Stimulated activated CD8-positive, alpha-beta memory T cell treated with anti-CD3 and anti-CD28 coated beads, Interleukin-12 subunit alpha, Interleukin-12 subunit beta, amount 100 ng/mL, for 24 hours (primary cell): Measurements from ENCODE around the gene RAPGEF1.

Experiments used
- DNase-seq: peaks from one replicate; pipeline ENCODE4 v3.0.0-alpha.2; 2020; ENCODE audit errors: extremely low read depth

RAPGEF1 gene

DNA sequence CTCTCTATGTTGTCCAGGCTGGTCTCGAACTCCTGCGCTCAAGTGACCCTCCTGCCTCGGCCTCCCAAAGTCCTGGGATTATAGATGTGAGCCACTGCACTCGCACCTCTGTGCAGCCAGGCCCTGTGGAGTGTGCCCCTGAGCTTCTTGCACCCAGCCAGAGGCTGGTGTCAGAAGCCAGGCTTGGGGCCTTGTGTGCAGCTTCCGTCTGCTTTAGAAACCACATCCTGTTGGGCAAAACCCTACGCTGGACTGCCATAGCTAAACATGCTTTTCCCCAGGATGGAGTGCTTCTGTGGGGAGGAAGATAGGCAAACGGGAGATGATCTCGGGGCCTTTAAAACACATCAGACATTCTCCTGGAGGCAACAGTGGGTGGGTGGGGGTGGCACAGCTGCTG is 154.5 kb downstream of the RAPGEF1 start:
- DNase-seq = no peak

DNA sequence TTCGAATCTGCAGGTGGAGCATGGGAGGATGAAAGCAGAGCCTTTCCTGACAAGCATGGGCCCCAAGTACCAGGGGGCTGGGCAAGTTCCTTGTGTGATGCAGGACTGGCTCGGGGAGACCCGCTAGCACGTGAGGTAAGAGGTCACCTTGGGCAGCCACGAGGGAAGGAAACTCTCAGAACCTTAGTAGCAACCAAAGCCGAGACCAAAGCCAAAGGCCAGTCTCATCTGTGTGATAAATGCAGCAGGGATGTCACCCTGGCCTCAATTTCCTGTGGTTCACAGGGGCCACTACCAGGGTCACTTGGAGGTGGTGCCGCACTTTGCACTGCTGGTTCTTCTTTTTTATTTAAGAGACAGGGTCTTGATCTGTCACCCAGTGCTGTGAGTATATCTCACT is 155.0 kb downstream of the RAPGEF1 start:
- no peak for DNase-seq

DNA sequence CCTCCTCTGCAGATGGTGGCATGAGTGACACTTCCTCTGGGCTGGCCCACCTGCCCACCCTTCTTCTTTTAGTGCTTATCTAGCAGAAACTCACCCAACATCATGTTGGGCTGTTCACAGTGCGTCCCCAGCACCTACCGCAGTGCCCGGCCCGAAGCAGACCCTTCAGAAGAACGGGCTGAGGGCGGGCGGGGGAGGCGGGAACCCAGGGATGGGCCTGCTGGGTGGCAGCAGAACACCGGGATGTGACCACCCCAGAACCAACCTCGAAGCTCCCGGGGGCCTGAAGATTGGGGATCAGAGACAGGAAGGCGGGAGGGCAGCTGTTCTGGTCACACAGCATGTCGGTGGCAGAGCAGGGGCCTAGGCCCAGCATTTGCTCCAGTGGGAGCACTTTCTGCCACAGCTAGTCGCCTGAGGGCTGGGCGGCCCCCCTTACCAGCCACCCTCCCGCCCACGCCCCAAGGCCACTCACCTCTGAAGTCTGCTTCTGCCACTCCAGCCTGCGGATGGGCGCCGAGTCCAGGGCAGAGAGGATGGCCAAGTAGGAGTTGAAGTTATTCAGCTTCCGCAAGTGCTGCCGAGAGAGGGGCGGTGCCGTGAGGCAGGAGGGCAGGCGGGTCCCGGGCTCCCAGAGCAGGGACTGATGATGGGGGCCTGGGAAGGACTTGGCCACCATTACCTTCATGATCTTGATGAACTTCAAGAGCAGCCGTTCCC is 155.9 kb downstream of the RAPGEF1 start:
- no peak for DNase-seq

DNA sequence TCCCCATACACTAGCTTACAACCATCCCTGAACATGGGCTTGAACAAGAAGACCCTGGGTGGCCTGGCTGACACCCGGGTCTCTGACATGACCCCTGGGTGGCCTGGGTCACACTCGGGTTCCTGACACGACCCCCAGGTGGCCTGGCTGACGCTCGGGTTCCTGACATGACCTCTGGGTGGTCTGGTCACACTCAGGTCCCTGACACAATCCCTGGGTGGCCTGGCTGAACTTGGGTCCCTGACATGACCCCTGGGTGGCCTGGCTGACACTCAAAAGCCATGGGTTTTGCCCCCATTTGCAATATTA is 156.6 kb downstream of the RAPGEF1 start:
- no peak for DNase-seq

DNA sequence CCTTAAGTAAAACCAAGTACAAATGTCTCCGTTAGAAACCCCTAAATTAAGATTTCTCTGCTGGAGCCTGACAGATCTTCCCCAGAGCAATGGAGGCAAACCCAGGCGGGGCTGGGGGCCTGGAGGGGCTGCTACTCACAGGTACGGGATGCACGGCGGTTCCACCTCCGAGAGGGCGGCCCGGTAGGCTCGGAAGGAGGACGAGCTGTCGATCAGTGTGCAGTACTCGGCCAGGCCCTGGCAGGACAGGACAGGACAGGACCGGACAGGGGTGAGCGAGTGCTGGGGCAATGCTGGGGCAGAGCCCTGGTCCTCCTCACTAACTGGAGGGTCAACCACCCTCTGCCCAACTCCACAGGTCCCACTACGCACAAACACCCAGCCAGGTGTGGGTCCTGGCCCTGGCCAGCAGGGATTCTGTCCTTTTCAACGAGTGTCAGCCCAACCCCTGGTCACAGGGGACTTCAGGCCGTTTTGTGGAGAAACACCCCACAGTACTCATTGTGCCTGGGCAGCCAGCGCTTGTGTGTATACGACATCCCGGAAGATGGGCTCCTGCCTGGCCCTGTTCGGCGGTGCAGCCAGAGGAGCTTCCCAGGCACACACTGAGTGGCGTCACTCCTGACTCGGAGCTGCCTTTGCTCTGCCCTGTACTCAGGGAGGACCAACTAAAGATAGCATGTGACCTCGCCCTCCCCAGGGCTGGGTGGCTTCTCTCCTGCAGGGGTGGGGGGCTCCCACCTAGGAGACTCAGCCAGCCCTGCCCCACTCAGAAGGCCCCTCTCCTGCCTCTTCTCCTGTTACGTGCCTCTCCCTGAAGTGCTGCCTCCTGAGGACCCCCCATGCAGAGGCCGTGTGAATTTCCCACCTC is 157.2 kb downstream of the RAPGEF1 start:
- no peak for DNase-seq

DNA sequence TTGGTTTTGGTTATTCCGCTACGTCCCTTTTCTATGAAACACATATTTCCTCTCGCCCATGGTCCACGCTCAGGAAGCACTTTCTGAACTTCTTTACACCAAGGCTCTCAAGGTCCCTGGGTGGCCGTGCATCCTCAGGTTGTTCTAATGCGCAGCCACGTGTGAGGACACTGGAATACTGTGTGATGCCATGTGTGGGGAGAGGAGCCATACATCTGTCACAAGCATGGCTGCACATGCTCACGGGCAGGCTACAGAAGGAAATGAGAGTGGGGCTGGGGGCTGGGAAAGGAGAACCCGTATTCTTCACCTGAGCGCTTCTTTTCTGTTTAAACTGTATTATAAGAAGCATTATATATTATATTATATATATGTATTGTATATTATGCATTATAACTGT is 157.8 kb downstream of the RAPGEF1 start:
- no peak for DNase-seq

DNA sequence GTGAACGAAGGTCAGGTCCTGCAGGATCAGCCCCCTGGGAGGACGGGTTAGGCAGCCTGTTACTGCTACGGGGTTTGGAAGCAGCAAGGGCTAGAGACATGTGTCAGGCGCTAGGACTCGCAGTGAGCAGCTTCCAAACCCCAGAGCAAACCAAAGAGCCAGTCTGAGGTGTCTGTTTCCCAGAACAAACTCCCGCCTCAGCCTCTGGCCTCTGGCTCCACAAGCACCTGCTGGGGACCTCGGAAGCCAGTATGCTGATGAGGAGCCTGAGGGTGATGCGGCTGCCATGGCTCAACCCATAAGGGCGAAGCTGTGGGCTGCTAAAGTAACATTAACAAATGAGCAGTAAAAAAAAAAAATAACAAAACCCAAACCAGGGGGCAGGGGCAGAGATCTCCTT is 159.5 kb downstream of the RAPGEF1 start:
- DNase-seq = no peak

DNA sequence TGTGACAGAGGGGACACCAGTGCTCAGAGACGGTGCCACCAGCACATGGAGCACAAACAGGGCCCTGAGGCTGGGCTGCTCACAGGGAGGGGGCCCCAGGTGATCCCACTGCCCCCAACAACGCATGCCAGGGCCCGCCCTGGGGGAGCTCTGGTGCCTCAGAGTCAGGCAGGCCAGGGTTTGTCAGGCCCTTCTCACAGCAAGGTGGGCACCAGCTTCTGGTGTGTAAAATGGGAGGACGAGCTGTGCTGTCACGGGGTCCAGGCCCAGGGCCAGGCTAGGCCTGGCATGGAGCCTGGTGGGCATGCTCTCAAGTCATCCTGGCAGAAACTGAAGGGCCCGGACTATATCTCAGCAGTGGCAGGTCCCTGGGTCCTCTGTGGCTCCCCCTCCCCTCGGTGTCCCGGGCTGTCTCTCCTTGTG is 160.1 kb downstream of the RAPGEF1 start:
- DNase-seq = no peak

DNA sequence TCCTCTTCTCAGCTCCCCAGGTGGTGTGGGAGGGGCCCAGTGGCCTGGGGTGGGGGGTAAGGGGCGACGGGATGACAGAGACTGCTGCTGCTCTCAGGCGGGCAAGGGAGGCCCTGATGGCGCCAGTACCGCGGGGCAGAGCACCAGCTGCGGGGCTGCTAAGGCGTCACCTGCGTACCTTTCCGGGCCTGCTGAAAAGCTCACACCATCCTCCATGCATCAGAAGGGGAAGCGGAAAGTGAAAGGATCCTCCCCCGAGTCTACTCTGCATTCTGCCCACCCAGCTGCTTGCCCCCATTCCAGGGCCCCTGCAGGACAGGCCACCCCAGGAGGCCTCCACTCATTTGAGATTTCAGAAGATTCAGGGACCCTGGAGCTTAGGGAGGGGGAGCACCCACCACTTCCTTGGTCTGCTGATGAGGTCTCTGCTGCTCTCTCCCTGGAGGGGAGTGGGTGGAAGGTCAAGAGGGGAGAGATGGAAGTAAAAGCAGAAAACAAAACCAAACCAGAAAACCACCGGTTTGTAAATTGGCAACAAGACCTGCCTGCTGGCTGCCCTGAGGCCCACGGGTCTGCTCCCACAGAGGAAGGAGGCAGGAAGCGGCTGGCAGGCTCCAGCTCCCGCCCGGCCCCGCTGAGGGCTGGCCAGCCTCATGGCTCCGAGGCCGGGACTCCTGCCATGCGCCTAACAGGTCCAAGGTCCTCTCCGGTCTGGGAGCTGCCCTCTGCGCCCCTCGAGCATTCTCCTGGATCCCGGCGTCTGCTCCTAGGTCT is 161.0 kb downstream of the RAPGEF1 start:
- DNase-seq = no peak

DNA sequence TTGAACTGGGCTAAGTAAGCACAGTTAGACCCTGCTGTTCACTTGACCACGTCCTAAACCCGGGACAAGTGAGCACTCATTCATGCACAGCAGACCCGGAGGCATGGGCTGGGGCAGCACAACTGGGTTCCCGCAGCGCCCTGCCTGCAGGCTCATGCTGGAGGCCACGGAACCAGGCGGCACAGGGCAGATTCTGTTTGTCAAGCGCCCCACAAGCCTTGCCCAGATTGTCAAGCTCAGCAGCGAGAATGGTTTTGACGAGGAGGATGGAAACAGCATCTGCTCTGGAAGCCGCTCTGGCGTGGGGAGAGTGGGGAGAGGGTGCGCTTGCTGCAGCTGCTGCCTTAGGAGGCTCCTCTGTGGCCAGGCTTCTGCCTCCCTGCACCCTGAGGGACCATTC is 161.9 kb downstream of the RAPGEF1 start:
- no peak for DNase-seq

DNA sequence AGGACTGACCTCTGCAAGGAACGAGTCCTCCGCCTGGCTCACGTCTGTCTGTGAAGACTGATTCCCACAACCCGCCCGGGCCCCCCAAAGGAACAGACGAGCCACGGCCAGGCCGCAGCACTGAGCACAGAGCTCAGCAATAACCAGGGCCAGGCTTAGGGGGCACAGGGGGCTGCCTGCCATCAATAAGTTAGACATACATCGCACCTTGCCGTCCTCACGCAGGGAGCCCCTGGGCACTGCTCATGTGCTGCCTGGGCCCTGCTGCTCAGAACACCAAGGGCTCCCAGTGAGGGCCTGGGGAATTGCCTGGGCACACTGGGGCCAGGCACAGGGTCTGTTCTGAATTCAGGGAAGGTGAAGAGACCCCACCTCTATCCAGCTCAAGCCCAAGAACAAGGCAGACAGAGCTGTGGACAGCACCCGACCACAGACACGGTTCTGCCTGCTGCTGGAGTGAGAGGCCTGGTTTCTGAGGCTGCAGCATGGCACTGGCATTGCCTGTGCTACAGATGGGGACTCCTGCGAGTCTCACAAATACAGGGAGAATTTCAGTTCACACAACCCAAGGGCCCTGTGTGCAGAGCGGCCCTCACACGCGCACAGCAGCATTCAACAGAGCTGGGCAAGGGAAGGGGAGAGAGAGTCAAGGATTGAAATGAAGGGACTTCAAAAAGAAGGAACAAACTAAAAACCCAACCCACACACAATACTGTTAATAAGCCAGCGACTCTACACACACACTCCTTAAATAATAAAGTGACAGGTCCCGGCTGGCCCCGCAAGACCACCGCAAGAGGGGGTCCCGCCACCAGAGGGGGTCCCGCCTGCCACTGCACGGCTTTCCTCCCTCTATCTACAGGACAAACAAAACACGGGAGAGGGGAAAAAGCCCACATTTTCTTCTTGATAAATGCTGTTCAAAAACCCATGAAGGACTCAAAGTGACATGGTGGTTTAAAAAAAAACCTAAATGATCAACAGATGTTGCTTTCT is 162.6 kb downstream of the RAPGEF1 start:
- DNase-seq = no peak

DNA sequence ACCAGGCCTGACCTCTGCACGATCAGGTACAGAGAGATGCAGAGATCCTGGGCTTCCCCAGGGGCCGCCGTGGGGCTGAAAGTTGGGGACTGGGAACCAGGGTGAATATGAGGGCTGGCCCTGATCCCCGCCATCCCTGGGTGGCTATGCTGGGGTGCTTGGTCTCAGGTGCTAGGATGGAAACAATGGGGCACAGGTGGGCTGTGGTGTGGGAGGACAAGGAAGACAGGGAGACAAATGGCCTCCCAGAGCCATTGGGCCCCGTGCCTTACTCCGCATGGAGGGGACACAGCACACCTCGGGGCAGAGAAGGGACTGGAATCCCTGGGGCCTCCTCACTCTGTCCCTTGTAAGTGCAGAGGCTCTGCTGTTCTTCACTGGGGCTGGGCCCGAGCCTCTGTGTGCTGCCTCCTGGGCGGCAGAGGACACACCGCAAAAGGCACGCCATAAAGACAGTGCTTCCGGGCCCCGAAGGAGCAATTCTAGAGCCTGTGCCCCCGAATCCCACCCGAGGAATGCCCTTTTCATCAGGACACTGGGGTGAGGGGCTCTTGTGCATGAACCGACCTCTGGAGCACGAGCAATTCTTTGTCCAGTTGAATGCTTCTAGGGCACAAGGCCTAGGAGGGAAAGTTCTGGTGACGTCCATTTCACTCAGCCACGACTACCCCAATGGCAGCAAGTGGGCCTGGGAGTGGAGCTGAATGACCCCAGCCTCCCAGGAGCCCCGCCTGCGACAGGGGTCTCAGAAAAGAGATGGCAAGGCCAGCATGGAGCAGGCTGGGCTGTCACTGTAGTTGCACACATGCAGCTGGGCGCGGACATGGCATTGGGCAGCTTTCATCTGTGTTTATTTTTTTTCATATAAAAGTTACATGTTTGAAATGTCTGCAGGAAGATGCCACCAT is 163.7 kb downstream of the RAPGEF1 start:
- no peak for DNase-seq

DNA sequence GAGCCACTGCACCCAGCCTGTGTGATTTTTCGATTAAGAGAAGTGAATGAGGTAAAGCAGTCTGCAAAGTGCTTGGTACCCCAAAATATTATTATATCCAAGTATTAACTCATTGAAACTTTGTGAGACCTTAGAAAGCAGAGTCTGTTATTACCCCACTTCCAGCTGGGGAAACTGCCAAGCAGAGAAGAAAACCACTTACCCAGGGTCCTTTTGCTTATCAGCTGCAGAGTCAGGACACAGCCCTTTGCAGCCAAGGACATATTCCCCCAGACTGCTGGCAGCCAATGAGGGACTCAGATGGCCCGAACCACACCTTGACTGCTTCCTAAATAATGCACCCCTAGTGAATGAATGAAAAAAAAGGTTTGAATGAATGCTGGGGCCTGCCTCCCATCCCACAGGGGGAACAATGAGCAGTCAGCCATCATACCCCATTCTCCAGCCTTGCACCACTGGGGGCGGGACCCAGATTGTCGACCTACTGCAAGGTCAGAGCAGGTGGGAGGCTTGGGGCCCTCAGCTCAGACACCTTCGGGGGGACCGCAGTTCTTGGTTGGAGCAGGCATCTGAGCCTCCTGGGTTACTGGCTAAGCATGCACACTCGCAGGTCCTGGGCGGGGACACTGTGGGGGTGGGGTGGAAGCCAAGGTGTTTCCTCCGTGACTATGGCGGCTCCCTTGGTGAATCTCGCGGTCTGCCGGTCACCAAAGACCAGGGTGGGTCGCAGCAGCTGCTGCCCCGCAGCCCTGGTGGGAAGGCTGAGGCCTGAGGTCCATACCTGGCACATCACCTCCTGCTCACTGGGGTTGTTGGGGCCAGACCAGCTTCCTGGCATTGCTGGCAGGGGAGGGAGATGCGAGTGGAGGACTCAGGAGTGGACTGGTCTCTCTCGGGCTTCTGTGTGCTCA is 164.9 kb downstream of the RAPGEF1 start:
- no peak for DNase-seq

DNA sequence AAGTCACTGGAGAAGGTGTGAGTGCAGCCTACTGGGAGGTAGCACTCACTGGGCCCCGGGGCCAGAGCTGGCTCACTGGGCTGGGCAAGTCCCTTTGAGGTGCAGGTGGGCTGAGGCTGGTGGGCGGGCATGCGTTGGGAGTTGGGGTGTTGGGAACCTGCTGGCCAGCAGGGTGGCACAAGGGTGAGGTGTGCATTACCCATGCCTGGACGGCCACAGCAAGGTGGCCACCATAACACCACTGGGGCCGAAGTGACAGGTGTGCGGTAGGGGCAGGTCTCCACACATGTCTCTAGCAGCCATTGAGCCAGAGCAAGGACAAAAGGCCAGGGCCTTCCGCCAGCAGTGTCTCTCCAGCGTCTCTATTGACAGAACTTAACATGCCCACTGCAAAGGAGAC is 172.0 kb downstream of the RAPGEF1 start:
- no peak for DNase-seq

DNA sequence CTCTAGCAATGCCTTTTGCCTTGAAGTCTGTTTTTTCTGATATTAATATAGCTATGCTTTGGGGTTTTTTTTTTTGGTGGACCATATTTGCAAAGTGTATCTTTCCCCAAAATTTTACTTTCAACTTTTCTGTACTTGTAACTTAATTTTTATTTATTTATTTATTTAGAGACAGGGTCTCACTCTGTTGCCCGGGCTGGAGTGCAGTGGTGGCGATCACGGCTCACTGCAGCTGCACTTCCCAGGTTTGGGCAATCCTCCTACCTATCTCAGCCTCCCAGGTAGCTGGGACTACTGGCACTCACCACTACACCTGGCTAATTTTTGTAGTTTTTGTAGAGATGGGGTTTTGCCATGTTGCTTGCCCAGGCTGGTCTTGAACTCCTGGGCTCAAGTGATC is 173.7 kb downstream of the RAPGEF1 start:
- no peak for DNase-seq

DNA sequence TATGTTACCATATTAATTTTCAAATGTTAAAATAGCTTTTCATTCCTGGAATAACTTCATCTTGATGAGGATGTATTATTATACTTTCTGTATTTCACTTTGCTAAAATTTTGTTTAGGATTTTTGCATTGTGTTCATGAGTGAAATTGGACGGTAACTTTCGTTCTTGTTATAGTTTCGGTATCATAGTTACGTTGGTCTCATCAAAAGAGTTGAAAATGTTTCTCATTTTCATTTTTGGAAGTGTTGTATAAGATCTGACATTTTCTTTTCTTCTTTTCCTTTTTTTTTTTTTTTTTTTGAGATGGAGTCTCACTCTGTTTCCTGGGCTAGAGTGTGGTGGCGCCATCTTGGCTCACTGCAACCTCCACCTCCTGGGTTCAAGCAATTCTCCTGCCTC is 174.5 kb downstream of the RAPGEF1 start:
- DNase-seq = no peak

DNA sequence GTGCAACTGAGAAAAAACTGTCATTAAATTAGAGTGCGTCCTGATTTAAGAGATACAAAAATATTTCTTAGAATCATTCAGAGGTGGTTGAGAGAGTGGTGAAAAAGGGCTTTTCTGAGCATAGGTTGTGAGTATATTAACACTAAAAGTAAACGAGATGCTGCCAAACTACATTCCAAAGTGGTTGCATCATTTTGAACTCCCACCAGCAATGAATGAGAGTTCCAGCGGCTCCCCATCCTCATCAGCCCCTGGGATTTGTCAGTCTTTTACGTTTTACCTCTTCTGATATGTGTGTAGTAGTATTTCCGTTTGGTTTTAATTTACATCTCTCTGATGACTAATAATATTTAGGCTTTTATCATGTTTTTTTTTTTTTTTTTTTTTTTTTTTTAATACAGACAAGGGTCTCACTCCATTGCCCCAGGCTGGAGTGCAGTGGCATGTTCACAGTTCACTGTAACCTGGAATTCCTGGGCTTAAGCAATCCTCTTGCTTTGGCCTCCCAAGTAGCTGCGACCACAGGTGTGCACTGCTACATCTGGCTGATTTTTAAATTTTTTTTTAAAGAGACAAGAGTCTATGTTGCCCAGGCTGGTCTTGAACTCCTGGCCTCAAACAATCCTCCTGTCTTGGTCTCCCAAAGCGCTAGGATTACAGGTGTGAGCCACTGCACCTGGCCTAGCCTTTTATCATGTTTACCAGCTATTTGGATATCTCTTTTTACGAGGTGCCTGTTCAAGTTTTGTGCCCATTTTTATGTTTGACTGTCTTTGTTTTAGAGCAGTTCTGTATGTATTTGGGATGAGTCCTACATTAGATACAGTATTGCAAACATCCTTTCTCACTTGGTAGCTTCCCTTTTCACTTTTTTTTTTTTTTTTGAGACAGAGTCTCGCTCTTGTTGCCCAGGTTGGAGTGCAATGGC is 177.6 kb downstream of the RAPGEF1 start:
- no peak for DNase-seq

DNA sequence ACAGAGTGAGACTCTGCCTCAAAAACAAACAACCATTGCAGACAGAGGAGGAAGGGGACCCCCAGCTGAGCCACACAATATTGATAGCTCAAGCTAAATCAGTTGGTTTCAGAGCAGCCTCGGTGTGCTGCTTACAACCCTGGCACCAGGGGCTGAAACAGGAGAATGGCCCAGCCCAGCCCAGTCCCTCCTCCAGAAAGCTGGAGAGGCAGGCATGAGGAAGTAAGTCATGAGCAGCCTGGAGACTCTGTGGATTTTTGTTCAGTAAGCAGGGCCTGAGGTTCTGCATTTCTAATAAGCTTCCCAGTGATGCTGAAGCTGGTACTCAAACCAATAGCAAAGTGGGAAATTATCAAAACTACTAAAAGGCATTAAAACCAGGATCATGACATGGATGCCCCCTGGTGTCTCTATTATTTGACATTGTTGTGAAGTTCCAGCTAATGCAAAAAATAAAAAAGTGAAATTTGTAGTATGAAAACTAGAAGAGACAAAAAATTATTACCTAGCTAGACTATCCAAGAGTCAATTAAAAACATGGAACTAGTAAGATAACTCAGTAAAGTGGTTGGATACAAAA is 180.4 kb downstream of the RAPGEF1 start:
- no peak for DNase-seq
